Measurements from ENCODE around the gene GDF15.

GRCh38 chr19:18363787-18364186 is 22.2 kb upstream of the GDF15 start:
- TF ChIP-seq CTCF (conservative IDR thresholded peaks at IDR 0.05) = no peak
- no peak for TF ChIP-seq EZH2 (IDR thresholded peaks at IDR 0.05; ENCODE audit: low read depth)

Data from PC-9 (cell line).